OCI-LY1 (cell line): ENCODE results near the gene RAB3A.

Source experiments
- H2AFZ ChIP-seq: fragments of 200-600 bp; sonication (generic), shearing (Covaris generic); 2 replicates; pipeline ENCODE4 v1.6.0; 2014; ENCODE audit warnings: antibody characterized with exemption, mild to moderate bottlenecking, low read length
- H3F3A ChIP-seq: fragments of 200-600 bp; sonication (generic), shearing (Covaris generic); 2 replicates; pipeline ENCODE4 v1.6.0; 2014; ENCODE audit warnings: mild to moderate bottlenecking, antibody characterized with exemption, low read length, moderate library complexity; ENCODE audit not compliant: insufficient read depth
- H3K27ac ChIP-seq: fragments of 200-600 bp; sonication (generic); 2 replicates; pipeline ENCODE4 v1.5.1; 2014; ENCODE audit warnings: low read length, mixed run types, mild to moderate bottlenecking, low read depth; ENCODE audit not compliant: poor library complexity, severe bottlenecking
- H3K27me3 ChIP-seq: fragments of 200-600 bp; sonication (generic); 2 replicates; pipeline ENCODE4 v1.6.0; 2014; ENCODE audit warnings: antibody characterized with exemption, mild to moderate bottlenecking, low read length, moderate library complexity; ENCODE audit not compliant: insufficient read depth
- H3K36me3 ChIP-seq: fragments of 200-600 bp; sonication (generic); 2 replicates; pipeline ENCODE4 v1.6.1; 2014; ENCODE audit warnings: mild to moderate bottlenecking, antibody characterized with exemption, low read length, moderate library complexity, mixed read lengths; ENCODE audit not compliant: insufficient read depth
- H3K4me1 ChIP-seq: fragments of 200-600 bp; sonication (generic); 2 replicates; pipeline ENCODE4 v1.5.1; 2014; ENCODE audit warnings: mild to moderate bottlenecking, low read length, moderate library complexity; ENCODE audit not compliant: insufficient read depth, severe bottlenecking
- H3K4me2 ChIP-seq: fragments of 200-600 bp; sonication (generic), shearing (Covaris generic); 2 replicates; pipeline ENCODE4 v1.6.1; 2014; ENCODE audit warnings: low read length
- H3K4me3 ChIP-seq: fragments of 200-600 bp; sonication (generic); 2 replicates; pipeline ENCODE4 v1.5.1; 2014; ENCODE audit warnings: low read length, low read depth, mild to moderate bottlenecking, mixed read lengths; ENCODE audit not compliant: poor library complexity, severe bottlenecking
- H3K79me2 ChIP-seq: fragments of 200-600 bp; shearing (Covaris generic); 2 replicates; pipeline ENCODE4 v1.6.1; 2016; ENCODE audit warnings: mixed run types, low read length, mixed read lengths; ENCODE audit not compliant: insufficient read depth
- H3K9ac ChIP-seq: fragments of 200-600 bp; sonication (generic), shearing (Covaris generic); 2 replicates; pipeline ENCODE4 v1.6.1; 2014; ENCODE audit warnings: mild to moderate bottlenecking, low read length, mixed read lengths
- H3K9me2 ChIP-seq: fragments of 200-600 bp; sonication (generic), shearing (Covaris generic); 2 replicates; pipeline ENCODE4 v1.6.1; 2014; ENCODE audit warnings: low read depth, mild to moderate bottlenecking, low read length, mixed read lengths
- H3K9me3 ChIP-seq: fragments of 200-600 bp; shearing (Covaris generic); 2 replicates; pipeline ENCODE4 v1.6.1; 2014; ENCODE audit warnings: low read length, mixed read lengths
- H4K20me1 ChIP-seq: fragments of 200-600 bp; sonication (generic), shearing (Covaris generic); 2 replicates; pipeline ENCODE4 v1.6.0; 2016; ENCODE audit warnings: mild to moderate bottlenecking, low read length; ENCODE audit not compliant: insufficient read depth
- CTCF ChIP-seq: fragments of 200-600 bp; sonication (generic), shearing (Covaris generic); IDR thresholded peaks from 2 replicates; pipeline ENCODE4 v1.5.1; 2017; ENCODE audit warnings: mild to moderate bottlenecking, antibody characterized with exemption, low read length, moderate library complexity, mixed read lengths
- EZH2 ChIP-seq: fragments of 200-600 bp; sonication (generic), shearing (Covaris generic); IDR thresholded peaks from 2 replicates; pipeline ENCODE4 v1.8.0; 2017; ENCODE audit warnings: borderline replicate concordance, mixed run types, mild to moderate bottlenecking, antibody characterized with exemption, low read length, moderate library complexity, mixed read lengths

The RAB3A gene

DNA sequence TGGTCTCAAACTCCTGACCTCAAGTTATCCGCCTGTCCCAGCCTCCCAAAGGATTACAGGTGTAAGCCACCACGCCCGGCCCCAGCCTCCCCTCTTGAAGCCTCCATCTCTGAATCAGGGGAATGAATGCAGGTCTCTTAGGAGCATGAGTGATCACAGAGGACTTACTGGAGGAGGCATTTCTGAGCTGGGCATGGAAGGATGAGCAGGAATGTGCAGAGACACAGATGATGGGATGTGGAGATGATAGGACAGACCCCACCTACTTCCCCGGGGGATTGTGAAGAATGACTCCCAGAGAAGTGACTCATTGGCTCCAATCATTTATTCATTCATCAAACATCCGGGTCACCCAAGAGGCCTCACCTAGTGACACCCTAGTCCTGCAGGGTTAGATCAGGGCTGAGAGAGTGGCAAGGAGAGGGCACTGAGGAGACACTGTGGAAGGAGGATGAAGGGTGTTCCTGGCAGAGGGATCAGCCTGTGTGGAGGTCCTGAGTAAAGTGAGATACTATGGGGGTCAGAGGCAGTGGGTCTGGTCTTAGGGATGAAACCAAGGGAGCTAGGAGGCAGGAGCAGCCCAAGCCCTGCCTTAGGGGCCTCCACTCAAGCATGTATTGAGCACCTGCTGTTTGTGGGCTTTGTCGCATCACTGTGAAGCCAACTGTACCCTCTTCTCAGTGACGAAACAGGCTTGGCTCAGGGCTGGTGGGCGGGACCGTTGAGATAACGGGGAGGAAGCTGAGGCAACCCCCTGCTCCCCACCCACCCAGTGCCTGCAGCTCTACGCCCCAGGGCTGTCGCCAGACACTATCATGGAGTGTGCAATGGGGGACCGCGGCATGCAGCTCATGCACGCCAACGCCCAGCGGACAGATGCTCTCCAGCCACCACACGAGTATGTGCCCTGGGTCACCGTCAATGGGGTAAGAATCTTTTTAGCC lies 27.2 kb downstream of the RAB3A start:
- H3K9me3 ChIP-seq, result no peaks in the 10 kb centered on the region
- no peak for TF ChIP-seq EZH2
- no peak for TF ChIP-seq CTCF
- no peaks in the 10 kb centered on the region for H3K9me2 ChIP-seq
- 0 out of 2 replicates have a peak, but pooled peaks cover 5% of the 10 kb centered on the region for H3K79me2 ChIP-seq
- peaks cover 43% of the 10 kb centered on the region for H3K36me3 ChIP-seq
- H3K4me1 ChIP-seq, result peaks cover 42% of the 10 kb centered on the region
- no peak overlapping the region for H3K27ac ChIP-seq
- H2AFZ ChIP-seq, result no peak overlapping the region
- H3K4me2 ChIP-seq, result no peak overlapping the region
- H3F3A ChIP-seq, result 0 out of 2 replicates have a peak, but pooled peaks cover 8% of the 10 kb centered on the region
- no peaks in the 10 kb centered on the region for H4K20me1 ChIP-seq
- H3K4me3 ChIP-seq, result no peak overlapping the region
- no peaks in the 10 kb centered on the region for H3K27me3 ChIP-seq
- H3K9ac ChIP-seq, result no peak overlapping the region

DNA sequence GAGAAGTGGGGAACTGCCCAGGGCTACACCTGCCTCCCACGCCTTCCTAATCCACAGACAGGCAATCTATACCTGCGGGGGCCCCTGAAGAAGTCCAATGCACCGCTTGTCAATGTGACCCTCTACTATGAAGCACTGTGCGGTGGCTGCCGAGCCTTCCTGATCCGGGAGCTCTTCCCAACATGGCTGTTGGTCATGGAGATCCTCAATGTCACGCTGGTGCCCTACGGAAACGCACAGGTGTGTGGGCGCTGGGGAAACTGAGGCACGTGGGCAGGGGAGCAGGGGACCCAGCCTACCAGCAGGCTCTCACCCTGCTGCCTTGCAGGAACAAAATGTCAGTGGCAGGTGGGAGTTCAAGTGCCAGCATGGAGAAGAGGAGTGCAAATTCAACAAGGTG lies 28.9 kb downstream of the RAB3A start:
- H3F3A ChIP-seq, result 0 out of 2 replicates have a peak, but pooled peaks cover 8% of the 10 kb centered on the region
- H3K4me1 ChIP-seq, result peaks cover 53% of the 10 kb centered on the region
- peaks cover 43% of the 10 kb centered on the region for H3K36me3 ChIP-seq
- H3K4me2 ChIP-seq, result peak overlapping the region; percentile 70
- H3K27me3 ChIP-seq, result no peaks in the 10 kb centered on the region
- no peaks in the 10 kb centered on the region for H3K9me3 ChIP-seq
- H3K4me3 ChIP-seq, result peak overlapping the region; percentile 70
- H3K9ac ChIP-seq, result peak overlapping the region; percentile 68
- 0 out of 2 replicates have a peak, but pooled peaks cover 5% of the 10 kb centered on the region for H3K79me2 ChIP-seq
- H3K9me2 ChIP-seq, result no peaks in the 10 kb centered on the region
- H4K20me1 ChIP-seq, result no peaks in the 10 kb centered on the region
- no peak overlapping the region for H3K27ac ChIP-seq
- no peak overlapping the region for H2AFZ ChIP-seq
- no peak for TF ChIP-seq EZH2
- no peak for TF ChIP-seq CTCF

DNA sequence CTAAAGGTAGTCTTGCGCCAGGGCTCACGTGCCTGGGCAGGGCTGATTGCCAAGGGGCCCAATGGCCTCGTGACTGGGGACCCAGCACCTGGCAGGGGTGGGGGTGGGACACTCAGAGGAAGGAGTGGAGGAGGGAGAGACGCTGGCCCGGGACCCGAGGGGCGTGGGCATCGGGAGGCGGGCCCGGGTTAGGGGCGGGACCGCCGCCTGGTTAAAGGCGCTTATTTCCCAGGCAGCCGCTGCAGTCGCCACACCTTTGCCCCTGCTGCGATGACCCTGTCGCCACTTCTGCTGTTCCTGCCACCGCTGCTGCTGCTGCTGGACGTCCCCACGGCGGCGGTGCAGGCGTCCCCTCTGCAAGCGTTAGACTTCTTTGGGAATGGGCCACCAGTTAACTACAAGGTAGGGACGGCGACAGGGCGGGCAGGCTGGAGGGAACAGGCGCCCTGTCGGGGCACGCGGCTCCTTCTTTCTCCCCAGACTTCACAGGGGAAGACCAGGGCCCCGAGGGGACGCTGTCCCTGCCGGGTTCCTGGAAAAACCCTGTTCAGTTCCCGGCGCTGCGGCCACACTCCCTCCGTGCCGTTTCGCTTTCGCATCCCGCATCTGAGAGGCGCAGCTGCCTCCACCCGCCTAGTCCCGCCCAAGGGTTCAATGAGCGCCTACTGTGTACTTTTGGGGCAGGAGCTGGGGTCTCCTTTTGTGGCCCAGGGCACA lies 30.1 kb downstream of the RAB3A start, which contains the start of gene IFI30:
Gene IFI30 (plus strand): TSS at position 242 of the 717 bp plus-strand sequence. CDS start 29 bp downstream, at position 271.
- Histone ChIP-seq H3K9me3 (no peaks in the 10 kb centered on the region), H4K20me1 (no peaks in the 10 kb centered on the region), H3F3A (0 out of 2 replicates have a peak, but pooled peaks cover 6% of the 10 kb centered on the region), H3K27me3 (no peaks in the 10 kb centered on the region), H3K36me3 (peaks cover 35% of the 10 kb centered on the region), H3K27ac (peak within 1 kb of the TSS; percentile 97), H3K4me1 (peaks cover 66% of the 10 kb centered on the region), H3K4me3 (peak within 1 kb of the TSS; percentile 70), H3K4me2 (peak within 1 kb of the TSS; percentile 70), H3K9ac (peak within 1 kb of the TSS; percentile 68), H3K9me2 (no peaks in the 10 kb centered on the region), H2AFZ (no peak within 1 kb of the TSS), H3K79me2 (0 out of 2 replicates have a peak, but pooled peaks cover 5% of the 10 kb centered on the region)
- TF ChIP-seq EZH2 (no peak), CTCF (no peak)
